Measurements from ENCODE around the gene MSX2.

MSX2 gene

GRCh38 chr5:174718880-174719610, 5.3 kb upstream of the MSX2 start:
- DNase-seq, result no peak

- no peak for DNase-seq
Observed at GRCh38 chr5:174719793-174720611, 4.4 kb upstream of the MSX2 start.

- no peak for DNase-seq
Observed at GRCh38 chr5:174720612-174721529, 3.5 kb upstream of the MSX2 start.

- no peak for DNase-seq
Observed at GRCh38 chr5:174721530-174722432, 2.6 kb upstream of the MSX2 start.

- DNase-seq, result no peak
Observed at GRCh38 chr5:174722500-174722899, 1.9 kb upstream of the MSX2 start.

- DNase-seq, result no peak
Observed at GRCh38 chr5:174723315-174723978, 935 bp upstream of the MSX2 start.

GRCh38 chr5:174723979-174724483, 351 bp upstream of the MSX2 start:
- DNase-seq, result no peak

- DNase-seq, result no peak
Observed at GRCh38 chr5:174725261-174725990, 1.0 kb downstream of the MSX2 start.

- DNase-seq, result no peak
Observed at GRCh38 chr5:174725991-174726601, 1.7 kb downstream of the MSX2 start.

- no peak for DNase-seq
Observed at GRCh38 chr5:174726916-174727793, 2.8 kb downstream of the MSX2 start.

- no peak for DNase-seq
Observed at GRCh38 chr5:174727794-174728680, 3.7 kb downstream of the MSX2 start.

GRCh38 chr5:174729075-174729680, 4.8 kb downstream of the MSX2 start:
- DNase-seq, result no peak

- no peak for DNase-seq
Observed at GRCh38 chr5:174731214-174732035, 7.0 kb downstream of the MSX2 start.

GRCh38 chr5:174732036-174733020, 7.9 kb downstream of the MSX2 start:
- DNase-seq, result no peak

- DNase-seq, result no peak
Observed at GRCh38 chr5:174733091-174733690, 8.8 kb downstream of the MSX2 start.
